GM19324 (cell line): ENCODE results near the gene SERPINF2.
"Not testable (repeated sequence)": the region's sequence is repeated elsewhere in the genome, so short reads cannot be mapped to it uniquely, and the experiment has no call there.

Experiments used
- ATAC-seq: cut with Tn5 transposase; IDR thresholded peaks from one replicate; pipeline ENCODE4 v1.9.1; 2021; ENCODE audit warnings: mild to moderate bottlenecking, moderate library complexity; ENCODE audit not compliant: unreplicated experiment, low FRiP score

The SERPINF2 gene

GRCh38 chr17:1716076-1716911 lies 26.4 kb upstream of the SERPINF2 start:
- ATAC-seq, result peak; percentile 87

GRCh38 chr17:1716912-1717695 lies 25.6 kb upstream of the SERPINF2 start:
- ATAC-seq, result peak; percentile 39

- ATAC-seq, result no peak
These were observed 24.1 kb upstream of the SERPINF2 start for GRCh38 chr17:1718362-1719165.

GRCh38 chr17:1720856-1721386 lies 21.8 kb upstream of the SERPINF2 start:
- no peak for ATAC-seq

- ATAC-seq, result not testable (repeated sequence)
These were observed 20.6 kb upstream of the SERPINF2 start for GRCh38 chr17:1722022-1722421.

- peak; percentile 60 for ATAC-seq
These were observed 18.3 kb upstream of the SERPINF2 start, which contains the start of gene WDR81 for GRCh38 chr17:1724351-1724868. WDR81 (plus strand) TSS chr17:1724704; CDS start chr17:1724960, 256 bp downstream.

GRCh38 chr17:1724869-1725641 lies 17.6 kb upstream of the SERPINF2 start:
- peak; percentile 50 for ATAC-seq

GRCh38 chr17:1725642-1726511 lies 16.8 kb upstream of the SERPINF2 start:
- ATAC-seq, result no peak

GRCh38 chr17:1726626-1727257 lies 15.9 kb upstream of the SERPINF2 start:
- ATAC-seq, result no peak

GRCh38 chr17:1727258-1727789 lies 15.3 kb upstream of the SERPINF2 start:
- ATAC-seq, result no peak

- ATAC-seq, result no peak
These were observed 14.6 kb upstream of the SERPINF2 start for GRCh38 chr17:1727876-1728630.

GRCh38 chr17:1729966-1730325 lies 12.7 kb upstream of the SERPINF2 start:
- no peak for ATAC-seq

- ATAC-seq, result no peak
These were observed 12.1 kb upstream of the SERPINF2 start for GRCh38 chr17:1730326-1731193.

GRCh38 chr17:1731194-1731506 lies 11.5 kb upstream of the SERPINF2 start:
- no peak for ATAC-seq

- ATAC-seq, result no peak
These were observed 10.3 kb upstream of the SERPINF2 start for GRCh38 chr17:1732241-1732832.

- no peak for ATAC-seq
These were observed 9.8 kb upstream of the SERPINF2 start for GRCh38 chr17:1732833-1733321.
